Tibial nerve (tissue), 4 donors: Measurements from ENCODE around the gene KRT13. TPM values are rescaled to one million over a fixed set of nuclear protein-coding genes. Genes with fewer than 3 reads are reported as not detected.

Source experiments
- DNase-seq, 2 donors: peaks; one replicate each; pipeline ENCODE4 v3.0.0-alpha.2; 2019; ENCODE audit warnings: low spot score in 2 of 2
- H3K27ac ChIP-seq, 4 donors: fragments of 200-600 bp; sonication (generic) in 3 of 4; one replicate each; pipeline ENCODE4 v1.5.1; 2017 to 2019; ENCODE audit warnings: mild to moderate bottlenecking in 1 of 4
- H3K27me3 ChIP-seq, 2 donors: fragments of 200-600 bp; sonication (generic) in 1 of 2; one replicate each; pipeline versions ENCODE4 v1.5.1 to v1.6.0; 2017 to 2019
- H3K36me3 ChIP-seq, 3 donors: fragments of 200-600 bp; sonication (generic); one replicate each; pipeline ENCODE4 v1.5.1; 2018 to 2019
- H3K4me1 ChIP-seq, 4 donors: fragments of 200-600 bp; sonication (generic) in 3 of 4; one replicate each; pipeline ENCODE4 v1.5.1; 2017 to 2019
- H3K4me3 ChIP-seq, 4 donors: fragments of 200-600 bp; sonication (generic) in 3 of 4; one replicate each; pipeline ENCODE4 v1.5.1; 2017 to 2019; ENCODE audit warnings: mild to moderate bottlenecking in 1 of 4, moderate library complexity in 1 of 4
- H3K9me3 ChIP-seq, 4 donors: fragments of 200-600 bp; sonication (generic) in 3 of 4; one replicate each; pipeline ENCODE4 v1.5.1; 2017 to 2019
- CTCF ChIP-seq, 5 experiments: fragments of 200-600 bp in 3 of 5; fragments of 450-650 bp in 2 of 5; sonication (generic) in 3 of 5; IDR thresholded peaks; one replicate each; pipeline ENCODE4 v1.5.1; 2016 to 2019; ENCODE audit warnings: antibody characterized with exemption in 5 of 5, mild to moderate bottlenecking in 3 of 5, moderate library complexity in 2 of 5
- EP300 ChIP-seq, 2 donors: sonication (generic); formaldehyde crosslinking; IDR thresholded peaks; one replicate each; pipeline ENCODE4 v1.6.1; 2017; ENCODE audit warnings: antibody characterized with exemption in 2 of 2, mild to moderate bottlenecking in 1 of 2
- POLR2A ChIP-seq, 2 donors: fragments of 450-650 bp; IDR thresholded peaks; one replicate each; pipeline ENCODE4 v1.6.1; 2017; ENCODE audit warnings: antibody characterized with exemption in 2 of 2, mild to moderate bottlenecking in 2 of 2, moderate library complexity in 2 of 2
- WGBS, 2 donors: methylation state at CpG; one replicate each; pipeline ENCODE4 v1.1.5; 2018; 5-methylcytosine and 5-hydroxymethylcytosine counted together
- total RNA-seq, 4 donors: library from RNA; depleted of rRNA; stranded (reverse); fragments of >200 nt; gene quantifications; one replicate each; pipeline ENCODE4 v1.1.0, GENCODE V29; 2016

KRT13 gene
- total RNA-seq = under 1 TPM in 1 of 4 donors, not detected in 3; 0.42 TPM

DNA sequence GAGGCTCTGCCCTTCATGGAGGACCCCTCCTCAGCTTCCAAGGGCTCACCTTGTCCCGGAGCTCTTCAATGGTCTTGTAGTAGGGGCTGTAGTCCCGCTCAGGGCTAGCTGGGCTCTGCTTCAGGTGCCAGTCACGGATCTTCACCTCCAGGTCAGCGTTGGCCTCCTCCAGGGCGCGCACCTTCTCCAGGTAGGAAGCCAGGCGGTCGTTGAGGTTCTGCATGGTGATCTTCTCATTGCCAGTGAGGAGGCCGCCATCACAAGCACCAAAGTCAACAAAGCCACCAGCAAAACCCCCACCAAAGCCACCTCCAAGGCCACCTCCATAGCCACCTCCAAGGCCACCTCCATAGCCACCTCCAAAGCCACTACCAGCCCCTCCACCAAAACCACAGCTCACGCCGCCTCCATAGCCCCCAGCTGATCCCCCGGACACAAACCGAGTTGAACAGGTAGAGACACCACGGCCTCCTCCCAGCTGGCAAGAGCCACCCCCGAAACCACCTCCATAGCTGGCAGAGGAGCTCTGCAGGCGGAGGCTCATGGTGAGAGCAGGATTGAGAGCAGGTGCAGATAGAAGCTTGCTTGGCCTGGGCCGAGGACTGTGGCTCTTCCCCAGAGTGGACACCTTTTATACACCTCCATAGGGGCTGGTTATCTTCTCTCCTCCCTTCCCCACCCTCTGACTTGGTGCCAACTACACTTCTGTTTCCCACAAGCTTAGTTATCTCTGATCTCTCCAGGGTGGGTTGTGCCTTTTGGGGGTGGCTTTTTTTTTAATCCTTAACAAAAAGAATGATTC, at the start of gene KRT13:
TSS of gene KRT13 (minus strand) at position 606 of the 802 bp plus-strand sequence. CDS start at position 544, 62 bp downstream.
- Histone ChIP-seq H3K4me3 (no peak within 1 kb of the TSS), H3K36me3 (no peaks in the 10 kb centered on the region), H3K9me3 (no peaks in the 10 kb centered on the region), H3K27ac (no peak within 1 kb of the TSS), H3K27me3 (no peaks in the 10 kb centered on the region), H3K4me1 (no peaks in the 10 kb centered on the region)
- no peak for DNase-seq
- TF ChIP-seq EP300 (IDR thresholded peaks at IDR 0.05) (no peak), POLR2A (IDR thresholded peaks at IDR 0.05) (no peak), CTCF (IDR thresholded peaks at IDR 0.05) (no peak)
- 90 to 91% methylated on average over 17 of the region's 17 CpGs for WGBS, 2 donors

DNA sequence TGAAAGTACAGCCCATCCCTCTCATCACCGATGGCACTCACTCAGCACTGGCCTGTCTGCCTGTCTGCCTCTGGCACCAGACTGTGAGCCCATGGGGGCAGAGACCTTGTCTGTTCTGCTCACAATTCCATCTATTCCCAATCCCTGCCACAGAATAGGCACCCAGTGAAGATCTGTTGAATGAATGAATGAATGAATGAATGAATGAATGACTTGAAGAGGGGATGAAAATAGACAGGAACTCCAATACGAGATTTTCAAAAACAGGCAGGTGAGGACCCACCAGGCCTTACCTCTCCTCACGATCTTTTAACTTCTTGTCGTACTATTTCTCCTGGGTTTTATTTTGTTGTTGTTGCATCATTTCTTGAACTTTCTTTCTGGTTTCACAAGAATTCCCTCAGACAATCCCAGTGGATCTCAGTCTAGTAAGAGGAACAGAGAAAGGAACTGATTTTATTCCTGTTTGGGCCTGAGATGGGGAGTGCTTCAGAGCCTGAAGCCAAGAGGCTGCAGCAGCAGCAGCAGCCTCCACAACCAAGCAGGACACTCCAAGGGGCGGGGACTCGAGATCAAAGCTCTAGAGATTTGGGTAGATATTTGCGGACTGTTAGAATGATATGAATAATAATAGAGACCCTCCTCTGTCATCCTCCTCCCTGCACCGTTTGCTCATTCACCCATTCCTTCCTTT, 48.7 kb upstream of the KRT13 start:
- peak in 1 of 2 donors; percentile 9 for DNase-seq
- no peak overlapping the region for H3K4me3 ChIP-seq
- WGBS, 2 donors = 63 to 67% methylated on average over 8 of the region's 8 CpGs

DNA sequence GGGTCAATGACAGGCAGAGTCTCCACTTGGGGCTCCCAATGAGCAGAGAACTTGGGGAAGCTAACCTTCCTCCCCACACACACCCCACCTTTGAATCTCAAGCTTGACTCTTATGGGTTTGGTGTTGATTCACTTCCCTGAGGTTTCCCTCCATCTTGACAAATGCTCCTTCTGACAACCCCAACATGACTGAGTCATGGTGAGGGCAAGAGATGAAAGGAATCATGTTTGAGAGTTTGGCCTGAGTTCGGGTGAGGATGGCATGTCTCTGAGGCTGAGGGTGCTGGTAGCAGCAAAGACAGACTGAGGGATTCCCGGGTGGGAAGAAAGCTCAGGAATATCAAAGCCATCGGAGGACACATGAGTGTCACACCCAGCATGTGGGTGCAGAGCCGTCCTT, 47.8 kb upstream of the KRT13 start:
- Histone ChIP-seq H3K9me3 (no peaks in the 10 kb centered on the region), H3K4me1 (peaks cover 0 to 32% (median 12%) of the 10 kb centered on the region in 4 donors), H3K4me3 (no peak overlapping the region), H3K27ac (no peak overlapping the region), H3K36me3 (no peaks in the 10 kb centered on the region), H3K27me3 (no peaks in the 10 kb centered on the region)
- WGBS, 2 donors = 84 to 94% methylated on average over 4 of the region's 4 CpGs
- TF ChIP-seq EP300 (IDR thresholded peaks at IDR 0.05) (no peak), POLR2A (IDR thresholded peaks at IDR 0.05) (no peak), CTCF (IDR thresholded peaks at IDR 0.05) (no peak)
- no peak for DNase-seq

More for the DNA sequence above, 48.7 kb upstream of the KRT13 start:
- TF ChIP-seq CTCF (IDR thresholded peaks at IDR 0.05) = no peak
- TF ChIP-seq EP300 (IDR thresholded peaks at IDR 0.05) = no peak
- no peak for TF ChIP-seq POLR2A (IDR thresholded peaks at IDR 0.05)
- H3K4me1 ChIP-seq = peaks cover 0 to 23% (median 2%) of the 10 kb centered on the region in 4 donors
- H3K27me3 ChIP-seq = no peaks in the 10 kb centered on the region
- no peaks in the 10 kb centered on the region for H3K36me3 ChIP-seq
- H3K9me3 ChIP-seq = no peaks in the 10 kb centered on the region
- peak overlapping the region in 1 of 4 donors; percentile 8 for H3K27ac ChIP-seq

- DNase-seq = no peak
- Histone ChIP-seq H3K27ac (no peak overlapping the region), H3K36me3 (no peaks in the 10 kb centered on the region), H3K27me3 (no peaks in the 10 kb centered on the region), H3K9me3 (no peaks in the 10 kb centered on the region), H3K4me3 (no peak overlapping the region), H3K4me1 (peaks cover 0 to 40% (median 16%) of the 10 kb centered on the region in 4 donors)
- TF ChIP-seq POLR2A (IDR thresholded peaks at IDR 0.05) (no peak), CTCF (IDR thresholded peaks at IDR 0.05) (no peak), EP300 (IDR thresholded peaks at IDR 0.05) (no peak)
- WGBS, 2 donors = 86 to 94% methylated on average over 5 of the region's 5 CpGs
These were observed 47.0 kb upstream of the KRT13 start for GRCh38 chr17:41552455-41552854.

DNA sequence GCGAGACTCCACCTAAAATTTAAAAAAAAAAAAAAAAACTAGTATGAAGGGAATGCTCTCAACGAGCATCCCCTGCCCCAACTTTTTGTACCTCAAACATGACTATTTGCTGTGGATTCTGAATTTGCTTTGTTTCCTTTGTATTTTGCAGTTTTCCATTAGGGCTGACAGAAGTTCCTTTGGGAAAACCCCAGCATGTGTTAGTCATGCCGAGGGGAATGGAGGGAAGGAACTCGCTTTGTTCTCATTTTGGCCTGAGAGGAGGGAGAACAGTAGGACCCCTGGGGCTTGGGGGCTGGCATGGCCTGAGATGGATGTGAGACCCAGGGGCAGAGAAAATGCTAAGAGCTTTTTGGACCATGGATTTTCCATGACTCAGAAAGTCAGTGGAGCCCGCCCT, 46.0 kb upstream of the KRT13 start:
- Histone ChIP-seq H3K27ac (no peak overlapping the region), H3K9me3 (peaks cover 0 to 5% (median 0%) of the 10 kb centered on the region in 4 donors), H3K27me3 (no peaks in the 10 kb centered on the region), H3K4me1 (peaks cover 0 to 41% (median 16%) of the 10 kb centered on the region in 4 donors), H3K36me3 (no peaks in the 10 kb centered on the region), H3K4me3 (no peak overlapping the region)
- TF ChIP-seq EP300 (IDR thresholded peaks at IDR 0.05) (no peak), POLR2A (IDR thresholded peaks at IDR 0.05) (no peak), CTCF (IDR thresholded peaks at IDR 0.05) (no peak)
- DNase-seq = no peak
- 40 to 53% methylated on average over 5 of the region's 5 CpGs for WGBS, 2 donors
